SW480 (cell line): ENCODE measurements around the gene FAM117A.
A peak's percentile ranks its signal among the peaks of the same experiment; 100 is the strongest.

Source experiments
- DNase-seq: peaks from one replicate; pipeline ENCODE4 v3.0.0-alpha.2; 2016; ENCODE audit warnings: low spot score

The FAM117A gene

GRCh38 chr17:49707608-49708514, 56.1 kb downstream of the FAM117A start, which contains the start of gene SLC35B1:
Gene SLC35B1 (minus strand): TSS chr17:49707964. CDS start chr17:49707833, 131 bp downstream.
- peak; percentile 99 for DNase-seq

GRCh38 chr17:49707246-49707607, 56.7 kb downstream of the FAM117A start:
- DNase-seq, result no peak

GRCh38 chr17:49705254-49705653, 58.7 kb downstream of the FAM117A start:
- no peak for DNase-seq

DNA sequence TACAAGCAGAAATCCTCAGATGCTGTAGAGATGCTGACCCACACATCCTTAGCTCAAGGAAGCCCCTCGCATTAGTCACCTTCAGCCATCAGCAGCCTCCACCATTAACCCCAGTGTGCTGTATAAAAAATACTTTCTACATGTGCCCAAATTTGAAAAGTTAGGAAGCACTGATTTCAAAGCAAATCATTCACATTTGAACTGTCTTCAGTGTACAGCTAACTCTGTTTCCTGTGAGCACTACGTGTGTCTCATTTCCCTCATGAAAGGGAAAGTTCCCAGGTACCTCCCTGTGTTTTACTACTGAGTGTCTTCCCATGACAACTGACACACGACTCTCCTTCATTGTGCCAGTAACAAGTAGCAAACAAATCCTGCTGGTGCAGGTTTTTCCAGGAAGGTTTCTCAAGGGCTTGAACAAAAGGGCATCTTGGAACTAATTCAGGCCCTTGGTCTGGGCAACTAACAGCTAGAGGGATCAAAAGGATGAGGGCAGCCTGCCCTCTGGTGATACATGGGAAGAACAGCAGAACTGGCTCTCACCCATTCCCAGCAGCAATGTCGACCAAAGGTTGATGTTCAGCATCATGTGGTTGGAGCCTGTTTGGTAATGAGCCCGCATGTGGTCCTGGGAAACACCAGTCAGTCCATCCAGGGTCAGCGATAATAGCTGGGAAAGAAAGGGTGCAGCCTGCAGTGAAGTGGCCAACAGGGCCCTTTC, 60.2 kb downstream of the FAM117A start:
- DNase-seq, result peak; percentile 41

GRCh38 chr17:49700960-49701359, 63.0 kb downstream of the FAM117A start:
- DNase-seq, result no peak

- DNase-seq, result no peak
Measured at GRCh38 chr17:49699966-49700575, 63.9 kb downstream of the FAM117A start.

DNA sequence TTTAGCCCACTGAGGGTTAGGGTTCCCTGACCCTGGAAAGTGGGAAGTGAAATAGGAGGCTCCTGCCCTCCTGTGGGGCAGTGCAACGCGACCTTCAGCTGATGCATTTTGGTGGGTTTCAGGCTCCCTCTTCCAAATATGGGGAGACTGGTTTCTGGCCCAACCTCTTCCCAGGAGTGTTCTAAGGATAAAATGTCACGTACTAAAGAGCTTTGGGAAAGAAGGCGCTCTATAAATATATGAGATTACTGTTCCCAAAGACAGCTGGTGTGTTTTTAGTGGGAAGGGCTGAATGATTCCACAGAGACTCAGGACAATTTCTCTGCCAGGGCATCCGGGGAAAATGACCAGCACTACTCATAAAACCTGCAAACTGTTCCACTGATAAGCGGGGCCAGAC, 65.9 kb downstream of the FAM117A start:
- DNase-seq, result no peak

DNA sequence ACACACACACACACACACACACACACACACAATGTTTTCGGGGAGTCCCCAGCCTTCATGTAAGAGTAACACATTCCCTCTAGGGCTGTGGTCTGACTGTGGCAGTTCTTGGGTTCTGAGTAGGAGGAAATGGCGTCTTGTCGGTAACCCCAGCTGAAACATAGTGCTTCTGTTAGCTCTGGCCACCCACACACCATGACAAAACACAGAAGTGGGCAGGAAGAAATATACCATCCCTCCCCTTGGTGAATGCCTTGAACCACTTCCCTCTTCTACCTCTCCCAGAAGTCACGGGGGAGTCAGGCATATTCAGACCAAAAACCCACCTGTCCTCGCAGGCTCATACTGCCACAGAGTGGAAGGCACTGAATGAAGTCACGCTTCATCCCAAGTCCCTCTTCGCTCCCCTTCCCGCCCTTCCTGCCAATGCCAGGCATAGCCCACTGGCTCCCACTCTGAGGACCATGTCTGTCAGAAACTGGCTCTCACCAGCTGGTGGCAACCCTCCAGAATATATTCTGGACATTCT, 67.6 kb downstream of the FAM117A start:
- no peak for DNase-seq

- no peak for DNase-seq
Measured at GRCh38 chr17:49695698-49696232, 68.2 kb downstream of the FAM117A start.

- no peak for DNase-seq
Measured at GRCh38 chr17:49694847-49695697, 68.9 kb downstream of the FAM117A start.

GRCh38 chr17:49692751-49693150, 71.2 kb downstream of the FAM117A start:
- DNase-seq, result no peak

- DNase-seq, result no peak
Measured at GRCh38 chr17:49691677-49692191, 72.2 kb downstream of the FAM117A start.

DNA sequence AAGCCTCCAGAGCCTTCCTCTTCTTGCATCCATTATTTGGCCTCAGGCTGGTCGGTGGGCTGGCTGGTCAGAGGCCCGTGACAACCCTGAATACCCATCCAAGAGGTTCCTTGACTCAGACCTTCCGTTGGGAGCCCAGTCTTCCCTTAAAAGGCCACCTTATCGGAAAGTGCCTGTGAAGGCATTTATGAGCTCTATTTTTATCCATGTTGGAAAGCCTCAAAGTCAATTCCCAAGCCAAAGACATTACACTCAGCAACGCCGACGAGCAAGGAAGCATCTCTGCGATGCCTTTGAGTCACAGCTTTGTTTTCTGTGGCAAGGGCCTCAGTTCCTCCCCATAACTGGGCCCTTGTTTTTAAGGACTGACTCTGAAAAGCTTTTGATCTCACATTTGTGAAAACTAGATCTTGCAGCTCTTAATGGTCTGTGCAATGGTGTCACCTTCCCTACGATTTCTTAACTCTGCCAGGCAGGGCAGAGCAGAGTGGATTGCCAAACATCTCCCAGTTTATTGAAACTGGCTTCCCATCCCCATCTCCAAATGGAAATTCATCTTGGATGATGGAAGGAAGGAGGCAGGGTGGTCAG, 72.8 kb downstream of the FAM117A start:
- no peak for DNase-seq

DNA sequence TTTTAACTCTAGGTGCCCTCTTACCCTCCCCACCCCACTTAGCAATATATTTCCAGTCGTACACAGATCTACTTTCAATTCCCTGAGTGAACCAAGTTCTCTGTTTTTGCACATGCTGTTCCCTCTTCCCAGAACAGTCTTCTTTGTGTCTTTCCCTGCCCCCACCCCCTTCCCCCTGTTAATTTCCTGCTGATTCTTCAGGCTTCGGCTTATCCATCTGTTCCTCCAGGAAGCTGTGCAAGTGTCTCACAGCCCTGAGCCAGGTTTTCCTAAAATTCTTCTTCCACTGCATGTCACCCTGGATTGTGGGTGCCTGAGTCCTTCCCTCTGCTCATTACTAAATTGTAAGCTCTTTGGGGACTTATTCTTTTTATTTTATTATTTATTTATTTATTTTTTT, 73.7 kb downstream of the FAM117A start:
- DNase-seq, result no peak

DNA sequence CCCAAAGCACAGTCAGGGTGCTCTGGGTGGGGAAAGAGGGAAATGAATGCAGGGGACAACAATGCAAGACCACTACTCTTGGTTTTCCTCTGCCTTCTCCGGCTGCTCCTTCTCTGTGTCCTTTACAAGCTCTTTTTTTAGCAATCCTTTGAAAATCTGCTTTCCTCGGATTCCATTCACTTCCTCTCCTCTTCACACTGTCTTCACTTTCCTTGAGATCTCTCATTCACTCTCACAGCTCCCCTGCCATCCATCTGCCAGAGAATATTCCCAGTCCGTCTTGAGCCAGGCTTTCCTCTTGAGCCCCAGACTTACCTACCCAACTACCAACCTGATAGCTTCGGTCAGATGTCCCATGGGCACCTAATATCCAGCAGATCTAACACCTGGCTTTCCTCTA, 75.1 kb downstream of the FAM117A start:
- no peak for DNase-seq

DNA sequence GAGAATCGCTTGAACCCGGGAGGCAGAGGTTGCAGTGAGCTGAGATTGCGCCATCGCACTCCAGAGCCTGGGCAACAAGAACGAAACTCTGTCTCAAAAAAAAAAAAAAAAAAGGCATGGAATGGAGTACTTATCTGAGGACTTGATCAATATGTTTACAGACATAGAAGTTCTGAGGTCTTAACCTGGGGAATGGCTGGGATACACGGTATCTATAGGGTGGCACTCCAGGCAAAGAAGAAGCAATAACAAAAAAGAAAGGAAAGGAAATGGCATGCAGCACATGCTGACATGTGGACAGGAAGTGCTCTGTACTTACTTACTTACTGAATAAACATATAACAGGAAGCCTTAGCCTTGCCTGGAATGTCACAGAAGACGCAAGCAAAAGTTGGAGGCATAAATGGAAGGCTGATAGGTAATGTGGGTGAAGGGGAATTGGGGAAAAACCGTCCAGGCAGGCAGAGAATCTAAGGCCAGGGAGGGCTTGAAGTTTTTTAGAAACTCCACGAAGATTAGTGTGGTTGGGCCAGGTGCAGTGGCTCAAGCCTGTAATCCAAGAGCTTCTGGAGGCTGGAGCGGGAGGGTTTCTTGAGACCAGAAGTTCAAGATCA, 75.9 kb downstream of the FAM117A start:
- no peak for DNase-seq

GRCh38 chr17:49681106-49681979, 82.6 kb downstream of the FAM117A start:
- no peak for DNase-seq

DNA sequence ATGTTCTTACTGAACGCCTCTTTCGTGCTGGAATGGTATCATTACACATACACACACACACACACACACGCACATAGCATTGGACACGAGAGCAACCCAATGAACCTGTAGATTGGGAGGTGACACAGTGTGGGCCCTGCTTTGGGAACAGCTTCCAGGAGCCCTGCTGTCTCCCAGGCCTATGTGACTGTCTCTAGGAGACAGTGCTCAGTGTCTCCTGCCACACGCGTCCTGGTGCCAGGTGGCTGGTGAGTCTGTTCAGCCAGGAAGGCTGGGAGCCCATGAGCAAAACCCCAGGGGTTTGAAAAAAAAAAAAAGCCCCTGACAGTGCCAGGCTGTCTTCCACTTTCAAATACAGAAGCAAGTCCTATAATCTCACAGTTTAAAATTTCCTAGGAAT, 83.6 kb downstream of the FAM117A start:
- no peak for DNase-seq
